ENCODE results near the gene AMPH. TPM values are rescaled to one million over a fixed set of nuclear protein-coding genes. Genes with fewer than 3 reads are reported as not detected.
A peak's percentile ranks its signal among the peaks of the same experiment; 100 is the strongest.

Gene AMPH
- polyA plus RNA-seq, 1 donor (not counting 4 experiments of a cell fraction or from before 2014, with no cell fraction given) = not detected

GRCh38 chr7:38335492-38336147 lies 295.6 kb downstream of the AMPH start:
- no peak overlapping the region for H3K9ac ChIP-seq (ENCODE audit: control insufficient read depth, extremely low read depth, insufficient read depth, low read length)
- no peaks in the 10 kb centered on the region for H3K4me1 ChIP-seq (ENCODE audit: control insufficient read depth, extremely low read depth, insufficient read depth, low read length)
- H3K4me2 ChIP-seq (ENCODE audit: control insufficient read depth, extremely low read depth, insufficient read depth, low read depth, low read length) = no peak overlapping the region
- FAIRE-seq (no peak), DNase-seq (ENCODE audit: low read depth, low spot score) (peak; percentile 13)
- H3K36me3 ChIP-seq (ENCODE audit: control insufficient read depth in 2 of 2, extremely low read depth in 1 of 2, insufficient read depth in 2 of 2, low read length in 2 of 2) = no peaks in the 10 kb centered on the region
- no peaks in the 10 kb centered on the region for H3K9me3 ChIP-seq (ENCODE audit: control insufficient read depth, low read depth, low read length)
- H3K27ac ChIP-seq (ENCODE audit: control insufficient read depth, insufficient read depth, low read length) = no peak overlapping the region
- H3K9me1 ChIP-seq (ENCODE audit: control insufficient read depth, extremely low read depth, insufficient read depth, low read length) = no peaks in the 10 kb centered on the region
- H4K20me1 ChIP-seq (ENCODE audit: control insufficient read depth, extremely low read depth, insufficient read depth, low read length) = no peaks in the 10 kb centered on the region
- peak; percentile 54 to 96 (median 78) for TF ChIP-seq CTCF (optimal IDR thresholded peaks at IDR 0.05 in 1 of 3, IDR thresholded peaks at IDR 0.05 in 1 of 3, conservative IDR thresholded peaks at IDR 0.05 in 1 of 3; ENCODE audit: extremely low read depth in 1 of 3, insufficient read depth in 2 of 3, low read length in 3 of 3)
- TF ChIP-seq EZH2 (IDR thresholded peaks at IDR 0.05; ENCODE audit: low read length) = no peak
- dilution Hi-C loops (cut with MboI; ENCODE audit: extremely low pct_ligation_motif_present, low sequenced_read_pairs) = no loop called here
- H2AFZ ChIP-seq (ENCODE audit: control insufficient read depth, low read length) = no peak overlapping the region
- no peaks in the 10 kb centered on the region for H3K27me3 ChIP-seq (ENCODE audit: control insufficient read depth, extremely low read depth, insufficient read depth, low read length)
- no peak overlapping the region for H3K4me3 ChIP-seq (ENCODE audit: control insufficient read depth in 2 of 3, extremely low read depth in 1 of 3, insufficient read depth in 2 of 3, low read depth in 1 of 3, low read length in 3 of 3)
- no peaks in the 10 kb centered on the region for H3K79me2 ChIP-seq (ENCODE audit: control insufficient read depth, insufficient read depth, low read length)

GRCh38 chr7:38335128-38335491 lies 296.1 kb downstream of the AMPH start:
- DNase-seq (ENCODE audit: low read depth, low spot score) (no peak), FAIRE-seq (no peak)
- Histone ChIP-seq H3K4me3 (ENCODE audit: control insufficient read depth in 2 of 3, extremely low read depth in 1 of 3, insufficient read depth in 2 of 3, low read depth in 1 of 3, low read length in 3 of 3) (no peak overlapping the region), H3K4me2 (ENCODE audit: control insufficient read depth, extremely low read depth, insufficient read depth, low read depth, low read length) (no peak overlapping the region), H3K27ac (ENCODE audit: control insufficient read depth, insufficient read depth, low read length) (no peak overlapping the region), H2AFZ (ENCODE audit: control insufficient read depth, low read length) (no peak overlapping the region), H3K4me1 (ENCODE audit: control insufficient read depth, extremely low read depth, insufficient read depth, low read length) (no peaks in the 10 kb centered on the region), H3K9me1 (ENCODE audit: control insufficient read depth, extremely low read depth, insufficient read depth, low read length) (no peaks in the 10 kb centered on the region), H4K20me1 (ENCODE audit: control insufficient read depth, extremely low read depth, insufficient read depth, low read length) (no peaks in the 10 kb centered on the region), H3K36me3 (ENCODE audit: control insufficient read depth in 2 of 2, extremely low read depth in 1 of 2, insufficient read depth in 2 of 2, low read length in 2 of 2) (no peaks in the 10 kb centered on the region), H3K79me2 (ENCODE audit: control insufficient read depth, insufficient read depth, low read length) (no peaks in the 10 kb centered on the region), H3K9me3 (ENCODE audit: control insufficient read depth, low read depth, low read length) (no peaks in the 10 kb centered on the region), H3K9ac (ENCODE audit: control insufficient read depth, extremely low read depth, insufficient read depth, low read length) (no peak overlapping the region), H3K27me3 (ENCODE audit: control insufficient read depth, extremely low read depth, insufficient read depth, low read length) (no peaks in the 10 kb centered on the region)
- dilution Hi-C loops (cut with MboI; ENCODE audit: extremely low pct_ligation_motif_present, low sequenced_read_pairs) = no loop called here
- TF ChIP-seq CTCF (optimal IDR thresholded peaks at IDR 0.05 in 1 of 3, IDR thresholded peaks at IDR 0.05 in 1 of 3, conservative IDR thresholded peaks at IDR 0.05 in 1 of 3; ENCODE audit: extremely low read depth in 1 of 3, insufficient read depth in 2 of 3, low read length in 3 of 3) (no peak), EZH2 (IDR thresholded peaks at IDR 0.05; ENCODE audit: low read length) (no peak)
